Duodenal mucosa (tissue), 2 donors: ENCODE data around the gene TMEM238L.

ENCODE experiments used
- H3K27ac ChIP-seq: one replicate; pipeline ENCODE4 v1.7.0; 2013; ENCODE audit warnings: low read depth, low read length
- H3K27me3 ChIP-seq, 2 donors: one replicate each; pipeline ENCODE4 v1.7.0; 2013; ENCODE audit warnings: low read length in 2 of 2, control low read depth in 1 of 2; ENCODE audit not compliant: insufficient read depth in 2 of 2, control insufficient read depth in 1 of 2
- H3K36me3 ChIP-seq, 2 donors: one replicate each; pipeline ENCODE4 v1.7.0; 2013; ENCODE audit warnings: low read length in 2 of 2, control low read depth in 1 of 2; ENCODE audit not compliant: insufficient read depth in 2 of 2, control insufficient read depth in 1 of 2
- H3K4me1 ChIP-seq, 2 donors: one replicate each; pipeline ENCODE4 v1.7.0; 2013; ENCODE audit warnings: low read length in 2 of 2, control low read depth in 1 of 2; ENCODE audit not compliant: insufficient read depth in 2 of 2, control insufficient read depth in 1 of 2
- H3K4me3 ChIP-seq, 2 donors: one replicate each; pipeline ENCODE4 v1.7.0; 2013; ENCODE audit warnings: low read length in 2 of 2, low read depth in 1 of 2
- H3K9ac ChIP-seq, 2 donors: one replicate each; pipeline ENCODE4 v1.7.0; 2013; ENCODE audit warnings: low read length in 2 of 2, low read depth in 1 of 2
- H3K9me3 ChIP-seq, 2 donors: one replicate each; pipeline ENCODE4 v1.7.0; 2013; ENCODE audit warnings: low read length in 2 of 2, control low read depth in 1 of 2; ENCODE audit not compliant: control insufficient read depth in 1 of 2

Gene TMEM238L

DNA sequence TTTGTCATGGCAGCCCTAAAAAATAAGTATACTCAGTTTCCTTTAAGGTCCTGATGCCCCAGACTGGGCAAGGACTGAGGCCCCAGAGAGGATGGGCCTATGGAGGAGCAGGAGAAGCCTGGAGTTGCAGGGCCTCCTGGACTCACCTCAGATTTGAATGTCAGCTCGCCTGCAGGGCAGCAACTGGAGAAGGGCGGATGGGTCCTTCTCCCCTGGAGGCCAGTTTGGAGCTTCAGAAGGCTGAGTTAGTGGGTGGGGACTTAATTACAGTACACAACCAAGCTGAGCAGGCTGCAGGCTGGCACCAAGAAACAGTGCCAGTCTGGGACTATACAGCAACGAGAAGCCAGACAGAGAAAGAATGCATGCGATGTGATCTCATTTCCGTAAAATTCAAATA is 27.8 kb upstream of the TMEM238L start:
- Histone ChIP-seq H3K27me3 (no peaks in the 10 kb centered on the region), H3K9ac (no peak overlapping the region), H3K27ac (no peak overlapping the region), H3K36me3 (no peaks in the 10 kb centered on the region), H3K4me1 (peaks cover 23 to 26% of the 10 kb centered on the region in 2 donors), H3K9me3 (no peaks in the 10 kb centered on the region), H3K4me3 (no peak overlapping the region)

DNA sequence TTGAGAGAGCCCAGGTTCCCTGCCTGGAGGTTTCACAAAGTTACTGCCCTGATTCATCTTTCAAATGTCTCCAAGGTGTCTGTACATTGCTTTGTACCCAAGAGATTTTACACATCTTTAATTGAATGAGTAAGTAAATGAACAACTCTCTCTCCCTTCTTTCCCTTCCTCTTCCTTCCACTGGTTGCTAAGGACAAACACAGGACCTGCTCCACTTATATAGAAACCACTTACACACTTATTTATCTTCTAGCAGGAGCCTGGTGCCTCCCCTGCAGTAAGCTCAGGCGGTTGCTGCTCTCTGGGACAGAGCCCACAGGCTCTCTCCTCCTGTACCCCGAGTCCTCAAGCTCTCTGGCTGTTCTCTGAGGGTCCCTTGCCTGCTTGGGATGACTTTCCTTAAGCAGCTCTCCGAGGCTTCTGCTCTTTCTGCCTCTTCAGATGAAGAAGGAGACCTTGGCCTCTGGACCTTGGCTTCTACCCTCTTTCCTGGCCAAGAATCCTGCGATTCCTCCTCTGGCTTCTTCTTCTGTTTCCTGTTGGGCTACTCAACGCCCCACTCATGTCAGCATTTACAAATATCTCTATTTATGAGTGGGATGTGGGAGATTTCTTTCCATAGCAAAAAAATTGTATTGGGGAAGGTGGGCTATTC is 24.1 kb upstream of the TMEM238L start:
- Histone ChIP-seq H3K4me1 (peaks cover 21 to 23% of the 10 kb centered on the region in 2 donors), H3K36me3 (no peaks in the 10 kb centered on the region), H3K9me3 (no peaks in the 10 kb centered on the region), H3K27me3 (no peaks in the 10 kb centered on the region), H3K4me3 (no peak overlapping the region), H3K27ac (no peak overlapping the region), H3K9ac (peak overlapping the region in 1 of 2 donors; percentile 10)

DNA sequence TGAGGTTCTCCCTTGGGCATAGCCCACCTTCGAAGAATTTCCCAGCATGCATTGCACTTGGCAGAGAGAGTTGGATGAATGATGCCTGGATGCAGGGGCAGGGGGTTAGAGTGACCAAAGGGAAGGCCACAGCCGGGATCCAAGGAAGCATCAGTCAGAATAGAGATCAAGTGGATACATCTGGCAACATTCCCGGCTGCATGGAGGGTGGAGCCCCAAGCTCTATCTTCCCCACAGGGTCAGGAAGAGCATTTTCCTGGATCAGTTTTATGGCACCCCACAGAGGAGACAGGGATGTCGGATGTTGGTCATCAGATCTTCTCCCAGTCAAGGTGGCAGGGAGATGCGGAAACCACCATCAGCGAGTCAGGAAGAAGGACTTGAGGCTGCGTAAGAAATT is 21.0 kb upstream of the TMEM238L start:
- H3K9ac ChIP-seq: no peak overlapping the region
- peaks cover 11% of the 10 kb centered on the region in 2 donors for H3K4me1 ChIP-seq
- H3K27ac ChIP-seq: no peak overlapping the region
- no peaks in the 10 kb centered on the region for H3K36me3 ChIP-seq
- no peak overlapping the region for H3K4me3 ChIP-seq
- H3K9me3 ChIP-seq: no peaks in the 10 kb centered on the region
- no peaks in the 10 kb centered on the region for H3K27me3 ChIP-seq

DNA sequence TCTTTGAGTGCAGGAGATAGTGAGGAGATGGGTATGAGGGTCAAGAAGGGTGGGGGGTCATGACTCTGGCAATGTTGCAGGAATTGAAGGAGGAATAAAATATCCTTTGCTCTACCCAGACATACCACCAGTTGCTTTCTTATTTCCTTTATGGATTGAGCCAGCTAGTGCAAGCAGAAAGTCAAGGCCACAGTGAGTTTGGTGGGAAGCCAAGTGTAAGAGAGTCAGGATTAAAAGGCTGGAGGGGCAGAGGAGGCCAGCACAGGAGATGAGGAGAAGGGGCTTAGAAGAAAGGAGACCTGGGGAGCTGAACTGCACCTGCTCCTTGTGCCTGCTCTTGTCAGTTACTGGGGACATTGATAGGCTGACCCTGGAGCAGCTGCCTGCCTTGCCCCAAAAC is 17.9 kb upstream of the TMEM238L start:
- H3K9ac ChIP-seq: no peak overlapping the region
- no peak overlapping the region for H3K4me3 ChIP-seq
- H3K27me3 ChIP-seq: no peaks in the 10 kb centered on the region
- H3K4me1 ChIP-seq: no peaks in the 10 kb centered on the region
- H3K9me3 ChIP-seq: no peaks in the 10 kb centered on the region
- H3K27ac ChIP-seq: no peak overlapping the region
- H3K36me3 ChIP-seq: no peaks in the 10 kb centered on the region

DNA sequence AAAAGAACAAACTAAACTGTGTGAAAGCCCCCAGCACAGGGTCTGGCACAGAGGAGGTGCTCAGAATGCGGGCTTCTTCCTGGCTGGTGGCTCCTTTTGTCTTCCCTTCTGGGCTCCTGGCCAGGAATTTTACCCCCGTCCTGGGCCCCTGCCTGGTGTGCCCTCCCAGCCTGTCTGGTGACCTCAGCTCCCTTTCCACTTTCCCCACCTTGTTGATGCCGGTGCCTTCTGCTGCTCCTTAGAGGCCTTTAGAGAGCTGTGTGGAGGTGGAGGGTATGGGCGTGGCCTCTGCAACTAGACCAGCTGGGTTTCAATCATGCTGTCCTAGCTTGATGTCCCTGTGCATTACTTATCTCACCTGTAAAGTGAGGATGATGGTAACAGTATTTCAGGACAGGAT is 17.2 kb upstream of the TMEM238L start:
- no peaks in the 10 kb centered on the region for H3K27me3 ChIP-seq
- no peak overlapping the region for H3K27ac ChIP-seq
- no peak overlapping the region for H3K9ac ChIP-seq
- no peaks in the 10 kb centered on the region for H3K4me1 ChIP-seq
- H3K4me3 ChIP-seq: no peak overlapping the region
- H3K9me3 ChIP-seq: no peaks in the 10 kb centered on the region
- H3K36me3 ChIP-seq: no peaks in the 10 kb centered on the region

DNA sequence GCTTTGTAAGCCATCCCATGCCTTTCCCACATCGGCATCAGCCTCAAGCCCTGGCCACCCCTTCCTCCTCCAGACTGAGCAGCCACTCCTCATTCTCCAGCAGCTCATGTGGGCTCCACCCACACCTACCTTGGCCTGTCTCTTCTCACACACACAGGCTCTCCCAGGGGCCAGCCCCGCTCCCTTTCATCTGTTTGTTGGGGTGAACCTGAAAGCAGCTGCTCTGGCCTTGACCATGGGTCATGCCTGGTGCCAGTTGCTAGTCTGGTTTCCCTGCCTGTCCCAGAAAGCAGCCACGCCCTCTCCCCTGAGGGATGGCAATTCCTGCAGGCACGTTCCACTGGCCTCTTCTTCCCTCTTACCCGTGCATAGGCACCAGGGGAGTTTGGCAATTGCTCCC is 11.4 kb upstream of the TMEM238L start:
- H3K9me3 ChIP-seq: no peaks in the 10 kb centered on the region
- peak overlapping the region in 1 of 2 donors; percentile 14 for H3K9ac ChIP-seq
- no peak overlapping the region for H3K4me3 ChIP-seq
- H3K4me1 ChIP-seq: peaks cover 30 to 33% of the 10 kb centered on the region in 2 donors
- H3K36me3 ChIP-seq: no peaks in the 10 kb centered on the region
- H3K27me3 ChIP-seq: no peaks in the 10 kb centered on the region
- no peak overlapping the region for H3K27ac ChIP-seq

DNA sequence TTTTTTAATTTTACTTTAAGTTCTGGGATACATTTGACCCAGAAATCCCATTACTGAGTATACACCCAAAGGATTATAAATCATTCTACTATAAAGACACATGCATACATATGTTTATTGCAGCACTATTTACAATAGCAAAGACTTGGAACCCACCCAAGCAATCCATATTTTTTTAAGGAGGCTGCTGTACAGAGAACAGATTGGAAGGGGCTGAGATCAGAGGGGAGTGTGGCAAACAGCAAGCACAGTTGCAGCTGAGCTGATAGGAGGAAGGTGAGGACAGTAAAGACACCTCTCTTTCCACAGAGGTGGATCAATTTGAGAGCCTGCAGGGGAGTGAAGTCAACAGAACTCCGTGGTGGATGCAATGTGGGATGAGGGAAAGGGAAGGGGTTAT is 10.2 kb upstream of the TMEM238L start:
- H3K4me1 ChIP-seq: peaks cover 30 to 33% of the 10 kb centered on the region in 2 donors
- no peaks in the 10 kb centered on the region for H3K9me3 ChIP-seq
- H3K4me3 ChIP-seq: no peak overlapping the region
- no peak overlapping the region for H3K27ac ChIP-seq
- H3K36me3 ChIP-seq: no peaks in the 10 kb centered on the region
- no peaks in the 10 kb centered on the region for H3K27me3 ChIP-seq
- H3K9ac ChIP-seq: no peak overlapping the region

DNA sequence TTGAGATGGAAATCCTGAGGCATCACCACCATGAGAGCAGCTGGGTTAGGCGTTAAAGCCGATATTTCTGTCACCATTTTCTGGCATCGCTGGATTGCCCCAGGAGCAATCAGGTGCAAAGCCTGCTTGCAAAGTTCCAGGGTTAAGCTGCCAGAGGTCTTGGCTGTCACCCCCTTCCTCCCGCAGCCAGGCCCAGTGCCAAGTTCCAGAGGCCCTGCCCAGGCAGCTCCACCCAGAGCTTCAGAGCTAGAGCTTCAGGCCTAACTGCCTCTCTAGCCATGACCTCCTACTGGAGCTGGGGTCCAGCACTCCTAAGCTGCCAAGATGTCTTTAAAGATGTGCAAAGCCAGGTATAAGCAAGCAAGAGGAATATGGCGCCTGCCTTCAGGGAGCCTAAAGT is 8.8 kb upstream of the TMEM238L start:
- Histone ChIP-seq H3K36me3 (no peaks in the 10 kb centered on the region), H3K27me3 (no peaks in the 10 kb centered on the region), H3K9me3 (no peaks in the 10 kb centered on the region), H3K9ac (no peak overlapping the region), H3K4me3 (no peak overlapping the region), H3K4me1 (peaks cover 30 to 33% of the 10 kb centered on the region in 2 donors), H3K27ac (no peak overlapping the region)

DNA sequence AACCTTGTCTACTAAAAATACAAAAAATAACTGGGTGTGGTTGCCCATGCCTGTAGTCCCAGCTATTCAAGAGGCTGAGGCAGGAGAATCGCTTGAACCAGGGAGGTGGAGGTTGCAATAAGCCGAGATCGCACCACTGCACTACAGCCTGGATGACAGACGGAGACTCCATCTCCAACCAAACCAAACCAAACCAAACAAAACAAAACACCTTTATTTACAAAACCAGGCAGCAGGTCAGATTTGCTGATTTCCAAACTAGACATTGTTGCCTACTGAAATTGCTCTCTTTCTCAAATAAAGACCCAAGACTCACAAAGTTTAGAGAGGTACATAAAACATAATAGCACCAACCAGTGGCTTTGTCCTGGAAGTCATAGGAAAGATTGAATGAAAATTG is 5.7 kb upstream of the TMEM238L start:
- no peak overlapping the region for H3K27ac ChIP-seq
- no peaks in the 10 kb centered on the region for H3K36me3 ChIP-seq
- H3K9me3 ChIP-seq: no peaks in the 10 kb centered on the region
- no peak overlapping the region for H3K4me3 ChIP-seq
- no peaks in the 10 kb centered on the region for H3K27me3 ChIP-seq
- H3K4me1 ChIP-seq: peaks cover 18 to 35% of the 10 kb centered on the region in 2 donors
- H3K9ac ChIP-seq: no peak overlapping the region

DNA sequence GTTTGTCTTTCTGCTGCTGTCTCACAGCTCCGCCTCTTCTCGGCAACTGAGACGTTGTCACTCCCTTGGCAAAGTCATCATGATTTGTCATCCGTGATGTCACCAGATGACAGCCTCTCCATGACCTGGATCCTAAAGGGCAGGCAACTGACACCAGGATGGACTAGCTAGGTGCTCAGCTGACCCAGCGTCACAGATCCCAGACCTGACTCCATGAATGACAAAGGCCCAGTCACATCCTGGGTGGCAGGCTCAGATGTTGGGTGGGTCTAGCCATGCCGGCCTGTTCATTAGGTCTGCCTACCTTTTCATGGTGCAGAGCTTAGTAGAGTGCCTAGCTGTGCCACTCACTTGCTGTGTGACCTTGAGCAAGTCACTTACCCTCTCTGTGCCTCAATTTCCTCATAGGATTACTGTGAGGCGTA is 3.8 kb upstream of the TMEM238L start:
- peaks cover 9 to 22% of the 10 kb centered on the region in 2 donors for H3K4me1 ChIP-seq
- no peak overlapping the region for H3K9ac ChIP-seq
- H3K4me3 ChIP-seq: no peak overlapping the region
- no peaks in the 10 kb centered on the region for H3K27me3 ChIP-seq
- H3K27ac ChIP-seq: no peak overlapping the region
- no peaks in the 10 kb centered on the region for H3K9me3 ChIP-seq
- H3K36me3 ChIP-seq: no peaks in the 10 kb centered on the region
